ENCODE data around the gene DENND1A.

DENND1A gene

DNA sequence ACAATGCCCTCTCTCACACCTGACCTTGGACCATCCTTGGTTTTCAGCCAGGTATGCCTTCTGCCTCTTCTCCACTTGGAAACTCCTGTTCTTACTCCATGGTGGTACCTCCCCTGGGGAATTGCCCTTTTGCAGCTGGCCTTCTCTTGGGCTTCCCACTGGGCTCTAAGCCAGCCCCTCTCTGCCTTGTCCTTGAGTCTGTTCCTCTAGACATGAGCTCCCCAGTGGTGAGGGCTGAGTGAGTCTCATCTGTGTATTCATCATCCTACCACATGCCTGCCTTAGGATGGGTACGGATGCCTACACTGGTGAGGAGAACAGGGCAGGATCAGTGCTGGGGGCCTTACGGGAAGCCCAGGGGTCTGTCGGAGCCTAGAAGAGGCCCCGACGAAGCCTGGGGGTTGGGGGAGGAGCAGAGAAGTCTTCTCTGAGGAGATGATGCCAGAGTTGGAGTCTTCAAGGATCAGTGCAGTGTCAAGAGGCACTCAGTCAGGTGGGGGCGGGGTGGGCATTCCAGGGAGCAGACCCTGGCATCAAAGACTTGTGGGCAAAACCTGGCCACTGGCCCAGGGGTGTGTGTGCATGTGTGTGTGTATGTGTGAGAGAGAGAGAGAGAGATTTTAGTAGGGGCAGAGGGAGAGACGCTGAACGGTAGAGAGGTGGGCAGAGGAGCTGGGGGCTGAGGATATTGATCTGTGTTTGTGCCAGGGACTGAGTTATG lies 579.2 kb downstream of the DENND1A start:
- DNase-seq (ENCODE audit: low read depth), result no peak
- TF ChIP-seq, protein P1, sequence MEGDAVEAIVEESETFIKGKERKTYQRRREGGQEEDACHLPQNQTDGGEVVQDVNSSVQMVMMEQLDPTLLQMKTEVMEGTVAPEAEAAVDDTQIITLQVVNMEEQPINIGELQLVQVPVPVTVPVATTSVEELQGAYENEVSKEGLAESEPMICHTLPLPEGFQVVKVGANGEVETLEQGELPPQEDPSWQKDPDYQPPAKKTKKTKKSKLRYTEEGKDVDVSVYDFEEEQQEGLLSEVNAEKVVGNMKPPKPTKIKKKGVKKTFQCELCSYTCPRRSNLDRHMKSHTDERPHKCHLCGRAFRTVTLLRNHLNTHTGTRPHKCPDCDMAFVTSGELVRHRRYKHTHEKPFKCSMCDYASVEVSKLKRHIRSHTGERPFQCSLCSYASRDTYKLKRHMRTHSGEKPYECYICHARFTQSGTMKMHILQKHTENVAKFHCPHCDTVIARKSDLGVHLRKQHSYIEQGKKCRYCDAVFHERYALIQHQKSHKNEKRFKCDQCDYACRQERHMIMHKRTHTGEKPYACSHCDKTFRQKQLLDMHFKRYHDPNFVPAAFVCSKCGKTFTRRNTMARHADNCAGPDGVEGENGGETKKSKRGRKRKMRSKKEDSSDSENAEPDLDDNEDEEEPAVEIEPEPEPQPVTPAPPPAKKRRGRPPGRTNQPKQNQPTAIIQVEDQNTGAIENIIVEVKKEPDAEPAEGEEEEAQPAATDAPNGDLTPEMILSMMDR (conservative IDR thresholded peaks at IDR 0.05; ENCODE audit: low read depth, low read length), result no peak
- H3K4me3 ChIP-seq (ENCODE audit: low read depth, low read length), result no peak overlapping the region

DNA sequence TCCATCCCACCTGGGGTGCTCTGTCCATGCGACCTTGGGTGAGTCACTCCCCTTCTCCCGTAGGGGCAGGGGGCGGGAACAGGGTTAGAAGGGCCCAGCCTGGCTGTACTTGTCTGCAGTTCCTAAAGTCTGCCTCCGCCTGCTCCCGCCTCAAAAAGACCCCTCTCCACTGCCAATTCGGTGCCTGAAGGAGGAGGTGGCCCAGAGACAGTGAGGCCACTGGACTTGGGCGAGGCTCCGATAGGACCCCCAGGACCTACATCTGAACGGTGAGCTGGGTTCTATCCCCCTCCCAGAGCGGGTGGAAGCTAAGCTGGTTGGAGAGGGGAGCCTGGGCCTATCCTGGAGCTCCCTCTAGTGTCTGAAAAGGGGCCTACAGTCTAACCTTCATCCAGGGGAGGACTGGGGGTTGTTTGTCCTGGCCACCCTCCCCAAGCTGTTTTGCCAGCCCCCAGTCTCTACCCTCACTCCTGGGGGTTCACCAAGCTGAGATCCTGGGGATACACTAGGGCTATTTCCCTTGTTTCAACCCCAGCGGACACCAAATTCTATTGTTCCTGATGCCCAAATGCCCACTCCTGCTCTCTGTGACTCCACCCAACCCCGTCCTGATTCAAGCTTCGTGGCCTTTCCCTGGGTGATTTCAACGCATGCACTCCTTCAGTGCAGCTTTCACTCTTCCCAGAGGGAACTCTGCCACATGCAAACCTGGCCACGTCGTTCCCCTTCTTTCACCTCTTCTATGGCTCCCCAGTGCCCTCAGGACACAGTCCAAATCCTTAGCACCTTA lies 580.0 kb downstream of the DENND1A start:
- peak; percentile 64 for DNase-seq (ENCODE audit: low read depth)
- TF ChIP-seq, protein P1 (conservative IDR thresholded peaks at IDR 0.05; ENCODE audit: low read depth, low read length), result peak; percentile 98
- no peak overlapping the region for H3K4me3 ChIP-seq (ENCODE audit: low read depth, low read length)

DNA sequence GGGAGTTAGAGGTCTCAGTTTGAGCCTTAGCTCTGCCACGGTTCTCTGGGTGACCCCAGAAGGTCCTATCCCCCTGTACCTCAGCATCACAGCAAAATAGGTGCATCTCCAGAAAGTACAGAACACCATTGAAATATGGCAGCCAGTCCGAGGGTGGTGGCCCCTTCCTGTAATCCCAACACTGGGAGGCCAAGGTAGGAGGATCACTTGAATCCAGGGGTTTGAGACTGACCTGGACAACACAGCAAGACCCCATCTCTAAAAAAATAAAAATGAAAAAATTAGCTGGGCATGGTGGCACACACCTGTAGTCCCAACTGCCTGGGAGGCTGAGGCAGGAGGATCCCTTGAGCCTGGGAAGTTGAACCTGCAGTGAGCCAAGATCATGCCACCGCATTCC lies 580.9 kb downstream of the DENND1A start:
- DNase-seq (ENCODE audit: low read depth), result no peak
- no peak overlapping the region for H3K4me3 ChIP-seq (ENCODE audit: low read depth, low read length)
- TF ChIP-seq, protein P1 (conservative IDR thresholded peaks at IDR 0.05; ENCODE audit: low read depth, low read length), result no peak

DNA sequence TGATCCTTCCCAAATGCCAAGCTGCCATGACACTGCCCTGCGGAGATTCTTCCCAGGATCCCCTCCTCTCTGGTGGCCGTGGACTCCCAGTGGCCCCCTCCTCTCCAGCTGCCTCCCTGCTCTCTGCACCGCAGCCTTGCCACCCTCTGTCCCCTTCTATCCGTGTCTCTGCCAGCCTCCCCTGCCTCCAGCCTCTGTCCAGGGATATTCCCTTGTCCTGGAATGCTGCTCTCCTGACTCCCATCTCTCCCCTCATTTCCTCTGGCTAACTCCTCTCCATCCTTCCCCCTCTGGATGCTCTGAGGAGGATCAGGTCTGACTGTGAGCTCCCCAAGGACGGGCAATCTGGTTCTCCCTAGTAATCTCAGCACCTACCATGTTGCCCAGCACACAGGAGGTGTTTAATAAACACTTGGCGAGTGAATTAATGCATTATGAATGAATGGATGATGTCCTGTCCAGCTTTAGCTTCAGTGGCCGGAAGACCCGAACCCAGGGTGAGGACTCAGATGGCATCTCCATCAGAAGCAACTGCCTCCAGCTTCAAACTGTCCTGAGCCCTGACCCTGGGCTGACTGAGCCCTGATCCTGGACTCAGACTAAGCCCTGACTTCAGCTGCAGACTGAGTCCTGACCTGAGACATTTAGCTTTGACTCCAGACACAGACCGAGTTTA lies 581.5 kb downstream of the DENND1A start:
- TF ChIP-seq, protein P1 (conservative IDR thresholded peaks at IDR 0.05; ENCODE audit: low read depth, low read length), result no peak
- no peak overlapping the region for H3K4me3 ChIP-seq (ENCODE audit: low read depth, low read length)
- no peak for DNase-seq (ENCODE audit: low read depth)

DNA sequence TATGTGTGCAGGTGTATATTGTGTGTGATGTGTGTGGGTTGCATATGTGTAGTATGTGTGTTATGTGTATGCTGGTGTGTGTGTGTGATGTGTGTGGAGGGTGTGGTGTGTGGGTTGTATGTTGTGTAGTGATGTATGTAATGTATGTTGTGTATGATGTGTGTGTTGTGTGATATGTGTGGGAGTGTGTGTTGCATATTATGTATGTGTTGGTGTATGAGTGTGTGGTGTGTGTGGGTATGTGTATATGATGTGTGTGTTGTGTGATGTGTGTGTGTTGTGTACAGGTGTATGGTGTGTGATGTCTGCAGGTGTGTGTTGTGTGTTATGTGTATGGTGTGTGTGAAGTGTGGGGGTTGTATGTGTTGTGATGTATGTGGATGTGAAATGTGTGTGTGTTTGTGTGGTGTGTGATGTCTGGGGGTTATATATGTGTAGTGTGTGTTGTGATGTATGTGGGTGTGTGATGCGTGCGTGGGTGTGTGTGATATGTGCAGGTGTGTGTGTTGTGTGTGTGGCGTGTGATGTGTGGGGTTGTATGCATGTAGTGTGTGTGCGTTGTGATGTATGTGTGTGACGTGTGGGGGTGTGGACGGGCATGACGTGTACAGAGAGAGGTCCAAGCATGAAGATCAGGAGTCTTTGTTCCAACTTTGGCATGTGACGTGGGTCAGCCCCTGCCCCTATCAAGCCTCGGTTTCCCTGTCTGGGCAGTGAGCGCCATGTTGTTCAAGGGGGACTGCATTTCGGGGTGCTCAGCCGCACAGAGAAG lies 582.5 kb downstream of the DENND1A start:
- TF ChIP-seq, protein P1 (conservative IDR thresholded peaks at IDR 0.05; ENCODE audit: low read depth, low read length), result no peak
- no peak for DNase-seq (ENCODE audit: low read depth)
- H3K4me3 ChIP-seq (ENCODE audit: low read depth, low read length), result no peak overlapping the region

DNA sequence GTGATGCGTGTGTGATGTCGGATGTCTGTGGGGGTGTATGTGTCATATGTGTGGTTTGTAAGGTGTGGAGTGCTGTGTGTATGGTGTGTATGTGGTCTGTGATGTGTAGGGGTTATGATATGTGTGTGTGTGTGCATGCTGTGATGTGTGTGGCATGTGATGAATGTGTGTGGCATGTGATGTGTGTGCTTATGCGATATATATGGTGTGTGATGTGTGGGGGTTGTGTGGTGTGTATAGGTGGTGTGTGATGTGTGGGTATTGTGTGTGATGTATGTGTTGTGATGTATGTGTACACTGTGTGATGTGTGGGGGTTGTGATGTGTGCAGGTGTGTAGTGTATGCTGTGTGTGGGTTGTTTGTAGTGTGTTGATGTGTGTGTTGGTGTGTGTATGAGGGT lies 583.1 kb downstream of the DENND1A start:
- no peak for DNase-seq (ENCODE audit: low read depth)
- TF ChIP-seq, protein P1 (conservative IDR thresholded peaks at IDR 0.05; ENCODE audit: low read depth, low read length), result no peak
- H3K4me3 ChIP-seq (ENCODE audit: low read depth, low read length), result no peak overlapping the region
